Hematopoietic multipotent progenitor cell (in vitro differentiated cells): ENCODE results near the gene TFDP1. TPM values are rescaled to one million over a fixed set of nuclear protein-coding genes. Genes with fewer than 3 reads are reported as not detected.

Experiments
- DNase-seq, 3 donors: peaks; one replicate each; pipeline ENCODE4 v3.0.0-alpha.2; 2011 to 2015; ENCODE audit warnings: low read depth in 2 of 3, low spot score in 2 of 3
- total RNA-seq: library from RNA; depleted of rRNA; stranded (reverse); fragments of >200 nt; gene quantifications from one replicate; pipeline ENCODE4 v1.2.3, GENCODE V29; 2012

The TFDP1 gene
- total RNA-seq, 1 donor, result 26.7 TPM

GRCh38 chr13:113644800-113645199, 60.2 kb downstream of the TFDP1 start:
- DNase-seq, result no peak

GRCh38 chr13:113645329-113645728, 60.8 kb downstream of the TFDP1 start:
- DNase-seq, result no peak

- peak in 1 of 3 donors; percentile 22 for DNase-seq
Measured at GRCh38 chr13:113646376-113646775, 61.8 kb downstream of the TFDP1 start.

GRCh38 chr13:113646921-113647340, 62.4 kb downstream of the TFDP1 start:
- DNase-seq, result no peak

- peak in 2 of 3 donors; percentile 41 for DNase-seq
Measured at GRCh38 chr13:113647351-113648215, 63.0 kb downstream of the TFDP1 start.

- DNase-seq, result no peak
Measured at GRCh38 chr13:113648216-113648610, 63.7 kb downstream of the TFDP1 start.

GRCh38 chr13:113649212-113649611, 64.7 kb downstream of the TFDP1 start:
- no peak for DNase-seq

- DNase-seq, result no peak
Measured at GRCh38 chr13:113650275-113650674, 65.7 kb downstream of the TFDP1 start.

- DNase-seq, result no peak
Measured at GRCh38 chr13:113650731-113651148, 66.2 kb downstream of the TFDP1 start.

- DNase-seq, result no peak
Measured at GRCh38 chr13:113651511-113652403, 67.2 kb downstream of the TFDP1 start.

- no peak for DNase-seq
Measured at GRCh38 chr13:113652404-113653263, 68.1 kb downstream of the TFDP1 start.

- DNase-seq, result peak in 1 of 3 donors; percentile 18
Measured at GRCh38 chr13:113653264-113654174, 69.0 kb downstream of the TFDP1 start.

GRCh38 chr13:113654175-113654560, 69.6 kb downstream of the TFDP1 start:
- DNase-seq, result no peak

- no peak for DNase-seq
Measured at GRCh38 chr13:113654591-113655345, 70.2 kb downstream of the TFDP1 start.

- DNase-seq, result no peak
Measured at GRCh38 chr13:113655346-113656002, 70.9 kb downstream of the TFDP1 start.

- no peak for DNase-seq
Measured at GRCh38 chr13:113656003-113656588, 71.5 kb downstream of the TFDP1 start.

- no peak for DNase-seq
Measured at GRCh38 chr13:113656831-113657671, 72.5 kb downstream of the TFDP1 start.
